Stimulated activated CD4-positive, alpha-beta T cell treated with anti-CD3 and anti-CD28 coated beads, TNF-alpha, amount 100 ng/mL, for 4 hours (primary cell): ENCODE data around the gene CACFD1.

Source experiments
- DNase-seq, 3 experiments: peaks; one replicate each; pipeline ENCODE4 v3.0.0-alpha.2; 2020; ENCODE audit warnings: low read depth in 3 of 3

The CACFD1 gene

DNA sequence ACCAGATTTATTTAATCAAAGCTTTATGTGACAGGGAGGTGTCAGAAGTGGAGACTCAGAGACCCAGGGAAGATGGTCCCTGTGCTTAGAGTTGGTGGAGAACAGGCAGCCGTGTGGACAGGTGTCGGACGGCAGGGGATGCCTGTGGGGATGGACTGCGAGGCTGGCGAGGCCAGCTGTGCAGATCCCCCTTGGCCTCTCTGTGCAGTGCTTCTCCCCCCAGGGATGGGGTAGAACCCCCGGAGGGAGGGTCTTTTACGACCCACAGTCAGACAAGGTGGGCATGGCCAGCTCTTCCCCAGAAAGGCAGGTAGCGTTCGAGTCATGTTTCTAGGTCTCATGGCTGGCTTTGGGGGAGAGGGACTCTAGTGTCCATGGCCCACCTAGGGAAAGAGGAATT is 23.8 kb downstream of the CACFD1 start:
- DNase-seq = no peak

- DNase-seq = no peak
Observed at GRCh38 chr9:133484671-133485437, 25.1 kb downstream of the CACFD1 start.

GRCh38 chr9:133485531-133486260 is 25.9 kb downstream of the CACFD1 start:
- no peak for DNase-seq

DNA sequence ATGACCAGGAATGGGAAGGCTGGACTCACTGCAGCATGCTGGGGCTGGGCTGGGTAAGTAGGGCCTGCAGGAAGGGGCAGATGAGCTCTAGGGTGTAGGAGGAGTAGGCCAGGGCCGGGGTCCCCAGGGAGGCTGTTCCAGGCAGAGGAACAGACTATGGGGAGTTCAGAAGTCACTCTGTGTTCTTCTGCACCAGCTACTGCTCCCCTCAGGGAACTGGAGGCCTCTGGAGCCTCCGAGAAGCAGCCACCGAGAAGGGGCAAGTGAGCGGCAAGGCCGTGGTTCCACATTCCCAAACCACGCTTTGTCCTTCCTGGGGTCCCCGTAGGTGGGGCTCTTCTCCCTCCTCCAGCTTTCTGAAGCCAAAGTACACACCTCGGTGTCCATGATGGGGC is 27.6 kb downstream of the CACFD1 start:
- DNase-seq = no peak

- DNase-seq = no peak
Observed at GRCh38 chr9:133488686-133489252, 29.0 kb downstream of the CACFD1 start.

- DNase-seq = no peak
Observed at GRCh38 chr9:133489253-133490190, 29.7 kb downstream of the CACFD1 start.

- DNase-seq = no peak
Observed at GRCh38 chr9:133490201-133490681, 30.5 kb downstream of the CACFD1 start.

GRCh38 chr9:133490865-133491655 is 31.3 kb downstream of the CACFD1 start:
- no peak for DNase-seq

- DNase-seq = no peak
Observed at GRCh38 chr9:133491656-133491925, 31.8 kb downstream of the CACFD1 start.

DNA sequence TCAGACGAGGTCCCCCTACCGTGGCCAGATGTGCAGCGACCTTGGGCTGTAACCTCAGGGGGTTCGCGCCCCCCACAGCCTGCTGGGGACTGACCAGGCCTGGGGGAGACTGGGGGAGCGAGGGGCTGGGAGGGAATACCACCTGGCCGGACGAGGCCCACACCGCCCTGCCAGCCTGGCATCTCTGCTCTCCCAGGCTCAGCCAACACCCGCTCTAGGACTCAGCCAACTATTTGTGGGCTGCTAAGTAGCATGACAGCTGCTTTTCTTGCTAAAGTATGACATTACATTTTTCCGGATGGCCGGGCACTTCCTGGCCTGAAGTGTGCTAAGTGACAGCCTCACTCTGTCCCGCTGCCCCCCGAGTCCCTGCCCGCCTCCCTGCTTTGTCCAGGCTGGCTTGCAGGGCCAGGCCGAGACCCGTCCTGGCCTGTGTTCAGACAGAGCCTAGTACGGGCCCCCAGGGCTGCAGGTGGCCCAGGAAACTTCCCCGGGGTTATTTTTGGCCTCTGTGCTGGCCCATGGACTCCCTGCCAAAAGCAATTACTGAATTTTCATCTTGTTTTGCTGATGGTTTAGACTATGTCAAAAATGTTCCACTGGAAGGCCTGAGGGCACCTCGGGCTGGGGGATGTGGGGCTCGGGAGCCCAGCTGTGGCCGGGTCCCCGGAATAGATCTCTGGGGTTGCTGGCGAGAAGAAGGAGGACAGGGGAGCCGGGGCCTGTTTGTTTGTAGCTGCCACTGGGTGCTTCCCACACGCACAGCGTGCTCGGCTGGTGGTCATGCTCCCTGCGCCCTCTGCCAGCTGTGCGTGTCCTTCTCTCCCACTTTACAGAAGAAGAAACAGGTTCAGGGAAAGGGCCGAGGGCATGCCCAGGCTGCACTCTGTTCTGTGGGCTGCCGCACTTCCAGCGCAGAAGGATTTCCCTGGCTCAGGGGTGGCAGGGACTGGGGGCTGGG is 32.6 kb downstream of the CACFD1 start:
- no peak for DNase-seq

DNA sequence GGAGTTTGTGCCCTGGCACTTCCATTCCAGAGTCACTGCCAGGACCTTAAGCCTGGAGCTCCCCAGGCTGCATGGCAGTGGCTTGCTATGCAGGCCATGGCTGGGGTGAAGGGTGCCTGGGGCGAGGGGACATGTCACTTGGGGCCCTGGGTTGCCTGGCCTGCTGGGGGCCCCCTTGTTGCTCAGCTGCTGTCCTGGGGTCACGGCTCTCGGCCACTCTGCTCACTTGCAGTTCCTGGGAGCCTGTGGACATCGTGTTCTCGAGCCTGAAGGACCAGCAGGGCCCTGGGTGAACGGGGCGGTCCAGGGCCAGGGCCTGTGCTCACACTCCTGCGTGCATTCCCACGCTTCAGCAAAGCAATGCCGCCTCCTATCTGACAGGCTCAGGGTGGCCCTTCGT is 33.6 kb downstream of the CACFD1 start:
- no peak for DNase-seq

DNA sequence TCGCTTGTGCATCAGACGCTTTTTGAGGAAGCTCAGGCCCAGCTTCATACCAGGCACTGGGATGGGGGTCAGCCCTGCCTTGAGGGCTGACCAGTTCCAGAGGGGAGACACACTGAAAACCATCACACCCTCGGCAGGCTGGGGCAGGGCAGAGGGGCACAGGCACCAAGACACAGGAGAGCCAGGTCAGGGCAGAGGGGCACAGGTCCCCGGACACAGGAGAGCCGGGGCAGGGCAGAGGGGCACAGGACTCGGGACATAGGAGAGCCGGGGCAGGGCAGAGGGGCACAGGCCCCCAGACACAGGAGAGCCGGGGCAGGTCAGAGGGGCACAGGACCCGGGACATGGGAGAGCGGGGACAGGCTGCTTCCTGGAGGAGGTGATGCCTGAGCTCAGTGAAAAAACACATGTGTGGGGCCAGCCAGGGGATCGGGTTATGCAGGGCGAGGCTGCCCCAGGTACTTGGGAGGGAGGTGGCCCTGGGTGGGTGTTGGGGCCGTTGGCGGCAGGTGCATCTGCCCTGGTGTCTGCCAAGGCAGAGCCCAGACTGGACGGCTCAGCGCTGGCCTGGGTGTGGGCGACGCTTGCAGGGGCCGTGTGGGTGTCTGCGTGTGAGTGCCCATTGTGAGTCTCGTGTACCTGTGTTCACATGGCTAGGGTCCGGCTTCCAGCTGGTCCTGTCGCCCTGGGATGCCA is 34.2 kb downstream of the CACFD1 start:
- no peak for DNase-seq

- DNase-seq = no peak
Observed at GRCh38 chr9:133494636-133495326, 35.0 kb downstream of the CACFD1 start.

- no peak for DNase-seq
Observed at GRCh38 chr9:133495327-133496293, 35.8 kb downstream of the CACFD1 start.

DNA sequence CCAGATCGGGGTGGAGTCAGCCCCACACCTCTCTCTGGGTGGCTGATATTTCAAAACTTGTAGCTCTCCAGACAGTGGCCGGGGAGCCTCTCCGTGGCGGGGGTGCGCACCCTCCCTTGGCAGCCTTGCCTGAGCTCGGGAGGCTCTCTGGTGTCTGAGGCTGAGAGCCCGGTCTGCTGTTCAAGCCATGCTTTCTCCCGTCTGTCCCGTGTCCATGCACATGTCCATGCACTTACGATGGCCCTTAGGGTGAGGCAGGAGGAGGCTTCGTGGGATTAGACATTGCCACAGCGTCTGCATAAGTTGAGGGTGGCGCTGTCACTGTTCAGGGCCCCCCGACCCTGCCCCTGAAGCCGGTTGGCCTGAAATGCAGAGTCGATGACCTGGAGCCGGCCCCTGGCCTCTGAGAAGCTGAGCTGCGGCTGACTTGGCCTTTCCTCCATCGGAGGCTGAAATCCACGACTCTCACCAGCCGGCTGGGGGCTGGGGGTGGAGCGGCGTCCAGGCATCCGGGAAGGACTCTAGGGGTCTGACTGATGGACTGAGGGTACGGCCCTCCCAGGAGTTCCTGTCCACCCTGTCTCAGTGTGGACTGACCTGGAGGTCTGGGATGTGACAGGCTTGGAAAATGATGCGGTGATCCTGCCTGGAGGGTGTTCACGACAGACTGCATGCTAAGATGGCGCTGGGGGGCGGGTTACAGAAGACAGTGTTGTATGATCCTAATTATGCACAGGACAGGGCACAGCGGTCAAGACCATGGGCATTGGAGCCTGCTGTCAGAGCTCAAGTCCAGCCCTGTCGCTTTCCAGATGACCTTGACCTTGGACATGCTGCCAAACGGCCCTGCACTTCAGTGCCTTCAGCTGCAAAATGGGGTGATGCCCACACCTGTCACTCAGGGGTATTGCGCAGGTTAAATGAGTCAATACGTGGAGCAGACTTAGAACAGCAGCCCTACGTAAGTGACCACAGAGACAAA is 37.4 kb downstream of the CACFD1 start:
- DNase-seq = no peak

GRCh38 chr9:133499132-133499891 is 39.5 kb downstream of the CACFD1 start:
- no peak for DNase-seq
